ENCODE results near the gene ST6GALNAC4.

- no peak for TF ChIP-seq POLR2AphosphoS5 (IDR thresholded peaks at IDR 0.05; ENCODE audit: low read depth, low read length)
- TF ChIP-seq POLR2A (IDR thresholded peaks at IDR 0.05; ENCODE audit: low read depth, low read length) = no peak
Measured at GRCh38 chr9:127934248-127934647, 17.4 kb upstream of the ST6GALNAC4 start.
